H1 (cell line): ENCODE measurements around the gene VSTM4.

ENCODE experiments used
- ATF3 ChIP-seq: IDR thresholded peaks from 2 replicates; pipeline ENCODE4 v1.6.1; 2011; ENCODE audit warnings: low read depth, mild to moderate bottlenecking, low read length; ENCODE audit not compliant: insufficient read depth
- CTCF ChIP-seq, 3 experiments: IDR thresholded peaks; 1 replicate in 2 of 3; 2 replicates in 1 of 3; pipeline versions ENCODE4 v1.5.1 to v1.6.1; 2011; ENCODE audit warnings: low read length in 3 of 3, mild to moderate bottlenecking in 3 of 3, inconsistent platforms in 2 of 3, low read depth in 1 of 3, moderate library complexity in 1 of 3; ENCODE audit not compliant: insufficient read depth in 1 of 3; ENCODE audit errors: control extremely low read depth in 1 of 3
- EZH2 ChIP-seq: fragments of 200-600 bp; sonication (generic); IDR thresholded peaks from 2 replicates; pipeline ENCODE4 v1.7.1; 2012; ENCODE audit warnings: low read depth, mild to moderate bottlenecking, moderate library complexity, low read length, inconsistent platforms; ENCODE audit not compliant: severe bottlenecking
- POLR2A ChIP-seq, 2 experiments: IDR thresholded peaks; 1 replicate in 1 of 2; 2 replicates in 1 of 2; pipeline ENCODE4 v1.6.1; 2011; ENCODE audit warnings: low read depth in 2 of 2, low read length in 2 of 2, mild to moderate bottlenecking in 2 of 2; ENCODE audit errors: control extremely low read depth in 1 of 2
- TAF1 ChIP-seq: IDR thresholded peaks from 2 replicates; pipeline ENCODE4 v1.6.1; 2011; ENCODE audit warnings: mild to moderate bottlenecking, low read depth, low read length
- TAF7 ChIP-seq: optimal IDR thresholded peaks from 2 replicates; pipeline ENCODE3; 2011; ENCODE audit warnings: low read depth, mild to moderate bottlenecking, inconsistent platforms, low read length, moderate library complexity, borderline replicate concordance

- TF ChIP-seq TAF1 (no peak), ATF3 (no peak), CTCF (IDR thresholded peaks at IDR 0.05; ENCODE audit: control extremely low read depth in 1 of 3, insufficient read depth in 1 of 3, low read depth in 1 of 3, low read length in 3 of 3) (no peak), TAF7 (no peak), EZH2 (no peak), POLR2A (IDR thresholded peaks at IDR 0.05; ENCODE audit: control extremely low read depth in 1 of 2, low read depth in 2 of 2, low read length in 2 of 2) (no peak)
Measured at GRCh38 chr10:49129376-49129775, 14.1 kb upstream of the VSTM4 start.
